ENCODE data around the gene TMEM19. TPM values are rescaled to one million over a fixed set of nuclear protein-coding genes. Genes with fewer than 3 reads are reported as not detected.

The TMEM19 gene
- total RNA-seq, 1 donor from 2014 or later: 27.0 TPM

GRCh38 chr12:71652656-71653055 is 33.2 kb upstream of the TMEM19 start:
- no peak for TF ChIP-seq CTCF (conservative IDR thresholded peaks at IDR 0.05)
- Mint-ChIP-seq H3K9me3 (no peaks in the 10 kb centered on the region), H3K27me3 (ENCODE audit: low read depth) (no peaks in the 10 kb centered on the region), H3K4me1 (peaks cover 4% of the 10 kb centered on the region), H3K27ac (ENCODE audit: unreplicated experiment) (no peak overlapping the region), H3K36me3 (ENCODE audit: low read depth) (peaks cover 34% of the 10 kb centered on the region), H3K4me3 (no peak overlapping the region)
- no peak for DNase-seq (ENCODE audit: low read depth, low spot score)

GRCh38 chr12:71653137-71653536 is 32.7 kb upstream of the TMEM19 start:
- no peak for TF ChIP-seq CTCF (conservative IDR thresholded peaks at IDR 0.05)
- Mint-ChIP-seq H3K9me3 (no peaks in the 10 kb centered on the region), H3K27ac (ENCODE audit: unreplicated experiment) (no peak overlapping the region), H3K27me3 (ENCODE audit: low read depth) (no peaks in the 10 kb centered on the region), H3K4me3 (no peak overlapping the region), H3K4me1 (peaks cover 4% of the 10 kb centered on the region), H3K36me3 (ENCODE audit: low read depth) (peaks cover 34% of the 10 kb centered on the region)
- no peak for DNase-seq (ENCODE audit: low read depth, low spot score)

- Mint-ChIP-seq H3K27ac (ENCODE audit: unreplicated experiment) (no peak overlapping the region), H3K4me1 (peaks cover 4% of the 10 kb centered on the region), H3K9me3 (no peaks in the 10 kb centered on the region), H3K27me3 (ENCODE audit: low read depth) (no peaks in the 10 kb centered on the region), H3K36me3 (ENCODE audit: low read depth) (peaks cover 39% of the 10 kb centered on the region), H3K4me3 (no peak overlapping the region)
- no peak for DNase-seq (ENCODE audit: low read depth, low spot score)
- no peak for TF ChIP-seq CTCF (conservative IDR thresholded peaks at IDR 0.05)
Measured at GRCh38 chr12:71654200-71654599, 31.7 kb upstream of the TMEM19 start.

- Mint-ChIP-seq H3K27ac (ENCODE audit: unreplicated experiment) (no peak overlapping the region), H3K4me1 (peaks cover 4% of the 10 kb centered on the region), H3K9me3 (no peaks in the 10 kb centered on the region), H3K4me3 (no peak overlapping the region), H3K36me3 (ENCODE audit: low read depth) (peaks cover 36% of the 10 kb centered on the region), H3K27me3 (ENCODE audit: low read depth) (no peaks in the 10 kb centered on the region)
- no peak for DNase-seq (ENCODE audit: low read depth, low spot score)
- TF ChIP-seq CTCF (conservative IDR thresholded peaks at IDR 0.05): no peak
Measured at GRCh38 chr12:71655495-71655894, 30.4 kb upstream of the TMEM19 start.

- H3K4me3 Mint-ChIP-seq: no peak overlapping the region
- no peak for DNase-seq (ENCODE audit: low read depth, low spot score)
- H3K9me3 Mint-ChIP-seq: no peaks in the 10 kb centered on the region
- no peak overlapping the region for H3K27ac Mint-ChIP-seq (ENCODE audit: unreplicated experiment)
- H3K27me3 Mint-ChIP-seq (ENCODE audit: low read depth): no peaks in the 10 kb centered on the region
- peaks cover 36% of the 10 kb centered on the region for H3K36me3 Mint-ChIP-seq (ENCODE audit: low read depth)
- TF ChIP-seq CTCF (conservative IDR thresholded peaks at IDR 0.05): no peak
- peaks cover 4% of the 10 kb centered on the region for H3K4me1 Mint-ChIP-seq
Measured at GRCh38 chr12:71655907-71656306, 30.0 kb upstream of the TMEM19 start.

GRCh38 chr12:71656740-71657139 is 29.1 kb upstream of the TMEM19 start:
- Mint-ChIP-seq H3K4me3 (no peak overlapping the region), H3K27ac (ENCODE audit: unreplicated experiment) (no peak overlapping the region), H3K4me1 (peaks cover 6% of the 10 kb centered on the region), H3K9me3 (no peaks in the 10 kb centered on the region), H3K27me3 (ENCODE audit: low read depth) (no peaks in the 10 kb centered on the region), H3K36me3 (ENCODE audit: low read depth) (peaks cover 36% of the 10 kb centered on the region)
- no peak for DNase-seq (ENCODE audit: low read depth, low spot score)
- no peak for TF ChIP-seq CTCF (conservative IDR thresholded peaks at IDR 0.05)
